ENCODE results near the gene CDX1. TPM values are rescaled to one million over a fixed set of nuclear protein-coding genes. Genes with fewer than 3 reads are reported as not detected.

CDX1 gene
- total RNA-seq, 1 donor from 2014 or later = 0.49 TPM

GRCh38 chr5:150163547-150164059 lies 3.0 kb upstream of the CDX1 start:
- DNase-seq = no peak

- DNase-seq = peak; percentile 46
Observed at GRCh38 chr5:150164211-150164980, 2.2 kb upstream of the CDX1 start.

- no peak for DNase-seq
Observed at GRCh38 chr5:150166037-150166649, 435 bp upstream of the CDX1 start.

GRCh38 chr5:150167512-150167850 lies 903 bp downstream of the CDX1 start:
- DNase-seq = no peak

- DNase-seq = no peak
Observed at GRCh38 chr5:150167908-150168307, 1.3 kb downstream of the CDX1 start.

- no peak for DNase-seq
Observed at GRCh38 chr5:150168864-150169263, 2.3 kb downstream of the CDX1 start.

GRCh38 chr5:150172145-150172544 lies 5.6 kb downstream of the CDX1 start:
- DNase-seq = no peak

GRCh38 chr5:150172556-150172955 lies 6.0 kb downstream of the CDX1 start:
- no peak for DNase-seq

- no peak for DNase-seq
Observed at GRCh38 chr5:150173161-150173560, 6.6 kb downstream of the CDX1 start.

- no peak for DNase-seq
Observed at GRCh38 chr5:150174285-150174684, 7.7 kb downstream of the CDX1 start.

- DNase-seq = no peak
Observed at GRCh38 chr5:150175076-150175475, 8.5 kb downstream of the CDX1 start.

- no peak for DNase-seq
Observed at GRCh38 chr5:150175536-150175935, 9.0 kb downstream of the CDX1 start.

GRCh38 chr5:150176745-150177477 lies 10.3 kb downstream of the CDX1 start:
- DNase-seq = no peak

- DNase-seq = no peak
Observed at GRCh38 chr5:150177721-150178120, 11.1 kb downstream of the CDX1 start.

GRCh38 chr5:150178262-150178661 lies 11.7 kb downstream of the CDX1 start:
- no peak for DNase-seq

GRCh38 chr5:150179019-150179620 lies 12.5 kb downstream of the CDX1 start:
- no peak for DNase-seq

GRCh38 chr5:150180241-150181026 lies 13.9 kb downstream of the CDX1 start:
- peak; percentile 61 for DNase-seq

GRCh38 chr5:150181027-150181426 lies 14.4 kb downstream of the CDX1 start:
- no peak for DNase-seq

GRCh38 chr5:150181766-150182545 lies 15.4 kb downstream of the CDX1 start:
- no peak for DNase-seq

GRCh38 chr5:150182774-150183173 lies 16.2 kb downstream of the CDX1 start:
- DNase-seq = no peak

- DNase-seq = no peak
Observed at GRCh38 chr5:150183436-150183835, 16.9 kb downstream of the CDX1 start.

Measured in skin of body (tissue), 2 donors.